Measurements from ENCODE around the gene POLR3H.

The POLR3H gene

GRCh38 chr22:41540365-41540764 lies 3.9 kb downstream of the POLR3H start:
- H3K36me3 ChIP-seq (ENCODE audit: control insufficient read depth, low read length), result peaks cover 54% of the 10 kb centered on the region
- no peak overlapping the region for H3K27ac ChIP-seq (ENCODE audit: low read depth, low read length)
- H3K79me2 ChIP-seq (ENCODE audit: control insufficient read depth, low read length), result peaks cover 72% of the 10 kb centered on the region
- H4K20me1 ChIP-seq (ENCODE audit: control insufficient read depth, insufficient read depth, low read depth, low read length), result no peaks in the 10 kb centered on the region; the same call in 1 of the 2 replicates
- no peak overlapping the region for H3K4me3 ChIP-seq (ENCODE audit: low read length)
- TF ChIP-seq EZH2phosphoT487 (IDR thresholded peaks at IDR 0.05; ENCODE audit: borderline replicate concordance, low read length) (no peak), CTCF (IDR thresholded peaks at IDR 0.05; ENCODE audit: low read depth, low read length, poor library complexity, severe bottlenecking) (no peak)
- peaks cover 26% of the 10 kb centered on the region for H3K4me1 ChIP-seq (ENCODE audit: control insufficient read depth, low read length)
- H3F3A ChIP-seq (ENCODE audit: control insufficient read depth, insufficient read depth), result peaks cover 2% of the 10 kb centered on the region; the same call in 1 of the 2 replicates
- no peaks in the 10 kb centered on the region for H3K9me2 ChIP-seq (replicated peaks; ENCODE audit: control insufficient read depth, low read length)
- no peaks in the 10 kb centered on the region for H3K27me3 ChIP-seq (ENCODE audit: control insufficient read depth, low read length)
- no peaks in the 10 kb centered on the region for H3K9me3 ChIP-seq (ENCODE audit: control insufficient read depth, insufficient read depth, low read length)
- no peak overlapping the region for H3K4me2 ChIP-seq (ENCODE audit: low read length)

- H3K4me1 ChIP-seq (ENCODE audit: control insufficient read depth, low read length), result peaks cover 22% of the 10 kb centered on the region
- no peaks in the 10 kb centered on the region for H3K9me3 ChIP-seq (ENCODE audit: control insufficient read depth, insufficient read depth, low read length)
- H3K36me3 ChIP-seq (ENCODE audit: control insufficient read depth, low read length), result peaks cover 54% of the 10 kb centered on the region
- no peaks in the 10 kb centered on the region for H3K27me3 ChIP-seq (ENCODE audit: control insufficient read depth, low read length)
- no peaks in the 10 kb centered on the region; the same call in 1 of the 2 replicates for H4K20me1 ChIP-seq (ENCODE audit: control insufficient read depth, insufficient read depth, low read depth, low read length)
- H3F3A ChIP-seq (ENCODE audit: control insufficient read depth, insufficient read depth), result peaks cover 2% of the 10 kb centered on the region; the same call in 1 of the 2 replicates
- peaks cover 74% of the 10 kb centered on the region for H3K79me2 ChIP-seq (ENCODE audit: control insufficient read depth, low read length)
- no peak overlapping the region for H3K27ac ChIP-seq (ENCODE audit: low read depth, low read length)
- no peaks in the 10 kb centered on the region for H3K9me2 ChIP-seq (replicated peaks; ENCODE audit: control insufficient read depth, low read length)
- TF ChIP-seq CTCF (IDR thresholded peaks at IDR 0.05; ENCODE audit: low read depth, low read length, poor library complexity, severe bottlenecking), result no peak
- TF ChIP-seq EZH2phosphoT487 (IDR thresholded peaks at IDR 0.05; ENCODE audit: borderline replicate concordance, low read length), result no peak
- H3K4me3 ChIP-seq (ENCODE audit: low read length), result no peak overlapping the region
- H3K4me2 ChIP-seq (ENCODE audit: low read length), result no peak overlapping the region
Measured at GRCh38 chr22:41540006-41540315, 4.3 kb downstream of the POLR3H start.

- Histone ChIP-seq H3K4me1 (ENCODE audit: control insufficient read depth, low read length) (peaks cover 17% of the 10 kb centered on the region), H3F3A (ENCODE audit: control insufficient read depth, insufficient read depth) (peaks cover 2% of the 10 kb centered on the region; the same call in 1 of the 2 replicates), H3K36me3 (ENCODE audit: control insufficient read depth, low read length) (peaks cover 55% of the 10 kb centered on the region), H3K9me2 (replicated peaks; ENCODE audit: control insufficient read depth, low read length) (no peaks in the 10 kb centered on the region), H3K79me2 (ENCODE audit: control insufficient read depth, low read length) (peaks cover 71% of the 10 kb centered on the region), H3K4me3 (ENCODE audit: low read length) (no peak overlapping the region), H3K27me3 (ENCODE audit: control insufficient read depth, low read length) (no peaks in the 10 kb centered on the region), H3K4me2 (ENCODE audit: low read length) (no peak overlapping the region), H4K20me1 (ENCODE audit: control insufficient read depth, insufficient read depth, low read depth, low read length) (no peaks in the 10 kb centered on the region; the same call in 1 of the 2 replicates), H3K9me3 (ENCODE audit: control insufficient read depth, insufficient read depth, low read length) (no peaks in the 10 kb centered on the region), H3K27ac (ENCODE audit: low read depth, low read length) (no peak overlapping the region)
- no peak for TF ChIP-seq CTCF (IDR thresholded peaks at IDR 0.05; ENCODE audit: low read depth, low read length, poor library complexity, severe bottlenecking)
- no peak for TF ChIP-seq EZH2phosphoT487 (IDR thresholded peaks at IDR 0.05; ENCODE audit: borderline replicate concordance, low read length)
Measured at GRCh38 chr22:41539146-41540005, 4.9 kb downstream of the POLR3H start.
